T-cell (primary cell): ENCODE results near the gene GIGYF1. TPM values are rescaled to one million over a fixed set of nuclear protein-coding genes. Genes with fewer than 3 reads are reported as not detected.
"Not testable (repeated sequence)": the region's sequence is repeated elsewhere in the genome, so short reads cannot be mapped to it uniquely, and the experiment has no call there.

ENCODE experiments used
- ATAC-seq, 4 experiments: fragments of 200-7000 bp in 3 of 4; fragments of 150-1000 bp in 1 of 4; cut with Tn5 transposase; replicated peaks in 1 of 4; 1 replicate in 3 of 4; 2 replicates in 1 of 4; pipeline ENCODE4 v1.10.0; 2021; ENCODE audit warnings: moderate library complexity in 3 of 4, mild to moderate bottlenecking in 2 of 4, moderate number of reproducible peaks in 1 of 4
- CTCF ChIA-PET, 2 donors: fragments of 300-600 bp; sonication (Branson Sonifier 250); formaldehyde crosslinking; loops; one replicate each; lab custom pipeline; 2022; ENCODE audit warnings: antibody characterized with exemption in 2 of 2; lab: Charles Lee
- POLR2A ChIA-PET, 2 donors: fragments of 300-600 bp; sonication (Branson Sonifier 250); formaldehyde crosslinking; loops; one replicate each; lab custom pipeline; 2022; ENCODE audit warnings: antibody characterized with exemption in 2 of 2; lab: Charles Lee
- DNase-seq, 35 experiments: peaks; one replicate each; pipeline versions ENCODE4 v3.0.0 to v3.0.0-alpha.2; 2013 to 2023
- H3K27ac ChIP-seq: one replicate; pipeline ENCODE4 v1.5.1; 2013; ENCODE audit warnings: low read length
- H3K27me3 ChIP-seq, 2 experiments: replicated peaks in 1 of 2; 1 replicate in 1 of 2; 2 replicates in 1 of 2; pipeline versions ENCODE4 v1.6.1 to v1.7.0; 2013; ENCODE audit warnings: low read length in 1 of 2, mixed read lengths in 1 of 2; ENCODE audit not compliant: control insufficient read depth in 2 of 2, insufficient read depth in 2 of 2; ENCODE audit errors: extremely low read depth in 1 of 2
- H3K36me3 ChIP-seq, 2 donors: 1 replicate in 1 of 2; 2 replicates in 1 of 2; pipeline versions ENCODE4 v1.6.1 to v1.7.0; 2013; ENCODE audit warnings: low read length in 1 of 2; ENCODE audit not compliant: control insufficient read depth in 2 of 2, insufficient read depth in 1 of 2; ENCODE audit errors: extremely low read depth in 1 of 2
- H3K4me1 ChIP-seq, 2 experiments: 1 replicate in 1 of 2; 2 replicates in 1 of 2; pipeline versions ENCODE4 v1.6.1 to v1.7.0; 2013; ENCODE audit warnings: low read length in 2 of 2, mixed read lengths in 1 of 2; ENCODE audit not compliant: insufficient read depth in 2 of 2, control insufficient read depth in 1 of 2; ENCODE audit errors: extremely low read depth in 1 of 2
- H3K4me3 ChIP-seq, 2 donors: 1 replicate in 1 of 2; 2 replicates in 1 of 2; pipeline versions ENCODE4 v1.5.1 to v1.7.0; 2013; ENCODE audit warnings: mild to moderate bottlenecking in 2 of 2, low read length in 1 of 2, moderate library complexity in 1 of 2; ENCODE audit not compliant: control insufficient read depth in 1 of 2; ENCODE audit errors: extremely low read depth in 1 of 2
- H3K9me3 ChIP-seq: 2 replicates; pipeline ENCODE4 v1.7.0; 2013
- H3K27ac Mint-ChIP-seq, 2 donors: one replicate each; pipeline ENCODE4 v1.8.0; 2020 to 2021; ENCODE audit warnings: mild to moderate bottlenecking in 2 of 2, mixed read lengths in 2 of 2
- H3K27me3 Mint-ChIP-seq, 2 donors: one replicate each; pipeline ENCODE4 v1.8.0; 2021 to 2022; ENCODE audit warnings: mixed read lengths in 2 of 2
- H3K36me3 Mint-ChIP-seq: one replicate; pipeline ENCODE4 v1.8.0; 2021; ENCODE audit warnings: mixed read lengths
- H3K4me1 Mint-ChIP-seq, 3 donors: one replicate each; pipeline ENCODE4 v1.8.0; 2020 to 2022; ENCODE audit warnings: mixed read lengths in 3 of 3, mild to moderate bottlenecking in 1 of 3
- H3K4me3 Mint-ChIP-seq, 3 donors: one replicate each; pipeline ENCODE4 v1.8.0; 2020 to 2022; ENCODE audit warnings: mild to moderate bottlenecking in 3 of 3, mixed read lengths in 3 of 3, moderate library complexity in 3 of 3
- H3K9me3 Mint-ChIP-seq, 3 donors: one replicate each; pipeline ENCODE4 v1.8.0; 2020 to 2022; ENCODE audit warnings: mixed read lengths in 3 of 3
- WGBS: methylation state at CpG from one replicate; pipeline ENCODE4 v1.1.5; 2013; ENCODE audit warnings: missing lambda C conversion rate; ENCODE audit not compliant: insufficient coverage; 5-methylcytosine and 5-hydroxymethylcytosine counted together
- total RNA-seq, 35 experiments: library from RNA in 6 of 35; stranded (reverse) in 6 of 35; fragments of 120-200 nt in 1 of 35; gene quantifications; one replicate each; pipeline versions ENCODE4 v1.2.1 to v1.2.4 and lab custom pipeline; 2013 to 2026

Gene GIGYF1
- total RNA-seq, 5 donors from 2014 or later (not counting 1 experiment from before 2014, with no cell fraction given): 87.7 to 161 (median 124) TPM

- ChIA-PET POLR2A (no interaction called here), CTCF (interaction anchor here in 1 of 2 donors (0.5 kb wide), 1 partner anchor 749 kb away, joined by 3 read pairs; no protein-coding TSS in a partner anchor)
- H3K4me1 ChIP-seq: peaks cover 0 to under 1% of the 10 kb centered on the region in 2 experiments
- H3K36me3 ChIP-seq: no peaks in the 10 kb centered on the region
- no peak overlapping the region for H3K4me3 Mint-ChIP-seq
- H3K9me3 Mint-ChIP-seq: no peaks in the 10 kb centered on the region
- no peak overlapping the region for H3K27ac Mint-ChIP-seq
- H3K27me3 ChIP-seq: peaks cover 0 to 8% of the 10 kb centered on the region in 2 experiments
- ATAC-seq (no peak), DNase-seq (no peak)
- 80% methylated on average over 14 of the region's 16 CpGs for WGBS
- H3K27me3 Mint-ChIP-seq: peaks cover 0 to 4% of the 10 kb centered on the region in 2 donors
- H3K4me3 ChIP-seq: no peak overlapping the region
- H3K9me3 ChIP-seq: no peaks in the 10 kb centered on the region
- no peaks in the 10 kb centered on the region for H3K36me3 Mint-ChIP-seq
- no peak overlapping the region for H3K27ac ChIP-seq
- no peaks in the 10 kb centered on the region for H3K4me1 Mint-ChIP-seq
These were observed 26.6 kb downstream of the GIGYF1 start for GRCh38 chr7:100667331-100668068.

GRCh38 chr7:100665168-100665726 is 28.8 kb downstream of the GIGYF1 start:
- DNase-seq (no peak), ATAC-seq (no peak)
- POLR2A ChIA-PET: no interaction called here
- CTCF ChIA-PET: no interaction called here
- WGBS: 94% methylated on average over 2 of the region's 5 CpGs
- H3K4me1 ChIP-seq: no peaks in the 10 kb centered on the region
- peaks cover 1 to 19% of the 10 kb centered on the region in 2 experiments for H3K27me3 ChIP-seq
- H3K27ac ChIP-seq: no peak overlapping the region
- H3K27me3 Mint-ChIP-seq: peaks cover 7% of the 10 kb centered on the region in 2 donors
- no peaks in the 10 kb centered on the region for H3K9me3 Mint-ChIP-seq
- no peaks in the 10 kb centered on the region for H3K36me3 ChIP-seq
- no peak overlapping the region for H3K4me3 ChIP-seq
- H3K4me3 Mint-ChIP-seq: no peak overlapping the region
- no peaks in the 10 kb centered on the region for H3K4me1 Mint-ChIP-seq
- no peaks in the 10 kb centered on the region for H3K36me3 Mint-ChIP-seq
- H3K27ac Mint-ChIP-seq: no peak overlapping the region
- H3K9me3 ChIP-seq: no peaks in the 10 kb centered on the region

DNA sequence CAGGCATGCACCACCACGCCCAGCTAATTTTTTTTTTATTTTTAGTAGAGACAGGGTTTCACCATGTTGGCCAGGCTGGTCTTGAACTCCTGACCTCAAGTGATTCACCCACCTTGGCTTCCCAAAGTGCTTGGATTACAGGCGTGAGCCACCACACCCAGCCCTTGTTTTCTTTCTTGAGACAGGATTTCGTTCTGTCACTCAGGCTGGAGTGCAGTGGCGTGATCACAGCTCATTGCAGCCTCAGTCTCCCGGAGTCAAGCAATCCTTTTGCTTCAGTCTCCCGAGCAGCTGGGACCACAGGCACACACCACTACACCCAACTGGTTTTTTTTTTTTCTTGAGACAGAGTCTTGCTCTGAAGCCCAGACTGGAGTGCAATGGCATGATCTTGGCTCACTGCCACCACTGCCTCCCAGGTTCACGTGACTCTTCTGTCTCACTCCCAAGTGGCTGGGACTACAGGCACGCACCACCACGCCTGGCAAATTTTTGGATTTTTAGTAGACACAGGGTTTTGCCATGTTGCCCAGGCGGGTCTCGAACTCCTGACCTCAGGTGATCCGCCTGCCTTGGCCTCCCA is 31.8 kb downstream of the GIGYF1 start:
- WGBS: 89% methylated on average over 11 of the region's 12 CpGs
- CTCF ChIA-PET, H3K9me3 Mint-ChIP-seq, H3K36me3 ChIP-seq, H3K9me3 ChIP-seq, DNase-seq, H3K4me3 ChIP-seq, H3K4me3 Mint-ChIP-seq, H3K27ac Mint-ChIP-seq, H3K36me3 Mint-ChIP-seq, POLR2A ChIA-PET, H3K4me1 ChIP-seq, ATAC-seq, H3K27ac ChIP-seq, H3K4me1 Mint-ChIP-seq: not testable (repeated sequence)
- peaks cover 4 to 45% of the 10 kb centered on the region in 2 experiments for H3K27me3 ChIP-seq
- peaks cover 20 to 24% of the 10 kb centered on the region in 2 donors for H3K27me3 Mint-ChIP-seq

DNA sequence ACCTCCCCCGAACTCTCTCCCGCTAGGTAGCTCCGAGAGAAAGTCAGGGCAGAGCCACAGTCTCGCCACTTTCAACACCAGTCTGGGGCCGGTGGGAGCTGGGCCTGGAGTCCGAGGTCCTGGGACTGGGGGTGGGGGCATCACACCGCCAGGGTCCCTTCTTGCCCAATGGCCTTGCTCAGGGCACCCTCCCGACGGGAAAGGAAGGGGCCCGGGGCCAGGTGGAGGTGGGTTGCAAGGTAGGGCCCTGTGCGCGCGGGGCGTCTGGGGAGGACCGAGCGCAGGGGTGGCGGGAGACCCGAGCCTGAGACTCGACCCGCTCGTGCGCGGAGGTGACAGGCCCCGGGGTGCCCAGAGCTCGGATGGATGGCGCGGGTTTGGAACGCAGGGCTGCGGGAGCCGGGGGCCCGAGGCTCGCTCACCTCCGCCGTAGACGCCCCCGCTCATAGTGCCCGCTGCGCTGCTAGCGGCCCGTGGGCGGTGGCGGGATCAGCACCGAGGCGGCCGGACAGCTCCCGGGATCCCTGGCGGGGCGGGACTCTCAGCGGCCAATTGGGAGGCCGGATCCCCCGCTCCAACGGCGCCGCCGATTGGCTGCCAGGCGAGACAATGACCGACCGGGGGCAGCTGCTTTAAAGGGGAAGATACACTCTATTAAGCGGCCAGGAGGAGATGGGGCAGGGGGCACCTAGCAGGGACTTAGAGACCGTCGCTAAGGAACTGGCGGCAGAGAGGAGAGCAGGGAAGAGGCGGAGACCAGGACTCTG is 38.0 kb downstream of the GIGYF1 start, which contains the start of gene ACTL6B:
TSS of gene ACTL6B (minus strand) at position 541 of the 767 bp plus-strand sequence. CDS start at position 447, 94 bp downstream.
- Mint-ChIP-seq H3K36me3 (no peaks in the 10 kb centered on the region), H3K27me3 (peaks cover 37 to 53% of the 10 kb centered on the region in 2 donors), H3K4me1 (peaks cover 0 to 2% (median 2%) of the 10 kb centered on the region in 3 donors), H3K27ac (no peak within 1 kb of the TSS), H3K9me3 (no peaks in the 10 kb centered on the region), H3K4me3 (no peak within 1 kb of the TSS)
- H3K9me3 ChIP-seq: no peaks in the 10 kb centered on the region
- peaks cover 0 to 9% of the 10 kb centered on the region in 2 experiments for H3K4me1 ChIP-seq
- peak in 22 of 35 experiments; percentile 14 to 60 (median 48) for DNase-seq
- 18% methylated on average over 56 of the region's 63 CpGs for WGBS
- POLR2A ChIA-PET: no interaction called here
- CTCF ChIA-PET: interaction anchor here in 1 of 2 donors (0.6 kb wide), 2 partner anchors 22 to 201 kb away, joined by 3 read pairs; no protein-coding TSS in a partner anchor
- peaks cover 8 to 81% of the 10 kb centered on the region in 2 experiments for H3K27me3 ChIP-seq
- H3K27ac ChIP-seq: no peak within 1 kb of the TSS
- peak; percentile 49 to 79 (median 58) for ATAC-seq
- no peak within 1 kb of the TSS for H3K4me3 ChIP-seq
- no peaks in the 10 kb centered on the region for H3K36me3 ChIP-seq

DNA sequence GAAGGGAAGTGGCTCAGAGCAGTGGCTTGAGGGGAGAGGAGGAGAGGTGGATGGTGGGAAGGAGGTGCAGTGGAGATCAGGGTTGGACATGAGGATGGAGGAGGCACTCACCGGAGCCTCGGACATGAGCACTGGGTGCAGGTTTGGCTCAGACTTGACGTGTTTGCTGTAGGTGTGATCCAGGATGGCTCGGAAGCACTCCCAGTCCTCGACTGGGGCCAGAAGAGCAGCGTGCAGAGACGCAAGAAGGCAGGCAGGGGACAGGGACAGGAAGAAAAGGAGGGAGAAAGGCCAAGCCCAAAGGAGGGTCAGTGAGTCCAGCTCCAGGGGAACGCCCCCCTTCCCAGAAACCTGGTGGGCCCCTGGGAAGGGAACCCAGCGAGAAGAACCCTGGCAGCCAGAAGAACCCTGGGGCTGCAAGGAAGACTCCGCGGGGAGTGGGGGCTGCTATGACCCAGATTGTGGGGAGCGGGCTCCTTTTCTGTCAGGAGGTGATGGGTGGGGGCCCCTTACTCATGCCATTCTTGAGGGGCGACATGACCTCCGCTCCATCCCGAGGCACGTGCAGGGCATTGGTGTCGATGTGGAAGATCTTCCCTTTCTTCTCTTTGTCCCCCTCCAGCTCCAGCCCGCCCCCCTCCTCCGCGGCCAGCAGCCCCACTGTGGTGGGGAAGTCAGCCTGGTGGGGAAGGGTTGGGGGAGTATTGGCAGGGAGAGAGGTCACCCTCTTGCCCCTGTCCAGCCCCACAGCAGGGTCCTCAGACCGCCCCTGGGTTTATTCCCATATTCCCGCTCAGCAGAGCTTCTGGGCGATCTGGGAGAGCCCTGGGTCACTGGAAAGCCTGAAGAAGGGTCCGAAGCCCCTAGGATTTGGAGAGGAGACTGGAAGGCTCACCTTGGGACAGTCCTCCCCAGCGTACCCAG is 38.9 kb downstream of the GIGYF1 start:
- H3K27ac Mint-ChIP-seq: peak overlapping the region in 1 of 2 donors; percentile 12
- H3K9me3 ChIP-seq: no peaks in the 10 kb centered on the region
- H3K4me1 ChIP-seq: peaks cover 0 to 9% of the 10 kb centered on the region in 2 experiments
- ATAC-seq: no peak
- H3K4me3 Mint-ChIP-seq: peak overlapping the region in 1 of 3 donors; percentile 40
- no peak overlapping the region for H3K4me3 ChIP-seq
- peaks cover 6 to 78% of the 10 kb centered on the region in 2 experiments for H3K27me3 ChIP-seq
- CTCF ChIA-PET: no interaction called here
- H3K27ac ChIP-seq: no peak overlapping the region
- H3K36me3 Mint-ChIP-seq: no peaks in the 10 kb centered on the region
- 58% methylated on average over 6 of the region's 25 CpGs for WGBS
- H3K9me3 Mint-ChIP-seq: no peaks in the 10 kb centered on the region
- H3K36me3 ChIP-seq: no peaks in the 10 kb centered on the region
- no peak for DNase-seq
- peaks cover 38 to 57% of the 10 kb centered on the region in 2 donors for H3K27me3 Mint-ChIP-seq
- POLR2A ChIA-PET: no interaction called here
- peaks cover 0 to 2% (median 2%) of the 10 kb centered on the region in 3 donors for H3K4me1 Mint-ChIP-seq
